Endothelial cell of umbilical vein (primary cell): Measurements from ENCODE around the gene PDK3. TPM values are rescaled to one million over a fixed set of nuclear protein-coding genes. Genes with fewer than 3 reads are reported as not detected.

Experiments
- BruUV-seq: library from RNA; stranded (reverse); fragments of 400-500 nt; replicated peaks from 2 replicates; lab custom pipeline; 2021; lab: Mats Ljungman, UMichigan
- CTCF ChIA-PET: fragments of 300-600, 350-600 bp; sonication (Branson Sonifier 250); formaldehyde crosslinking; loops from one replicate; lab custom pipeline; 2021; ENCODE audit warnings: antibody characterized with exemption, inconsistent platforms; lab: Charles Lee
- POLR2A ChIA-PET: fragments of 300-600, 350-600 bp; sonication (Branson Sonifier 250); formaldehyde crosslinking; loops from one replicate; lab custom pipeline; 2021; ENCODE audit warnings: antibody characterized with exemption, inconsistent platforms; lab: Charles Lee
- DNase-seq: peaks from one replicate; pipeline ENCODE4 v3.0.0-alpha.2; 2011; ENCODE audit warnings: low read depth, low spot score
- FAIRE-seq: peaks from 2 replicates; lab custom pipeline; 2011; peaks lifted over from hg19 to GRCh38; lab: Jason Lieb, UNC
- H2AFZ ChIP-seq: 2 replicates; pipeline ENCODE4 v1.6.0; 2012; ENCODE audit warnings: low read depth, low read length, control low read depth, inconsistent platforms
- H3K27ac ChIP-seq: 2 replicates; pipeline ENCODE4 v1.5.1; 2011; ENCODE audit warnings: low read depth, mild to moderate bottlenecking, control low read depth, low read length, moderate library complexity; ENCODE audit not compliant: insufficient read depth
- H3K27me3 ChIP-seq, 2 experiments: 2 replicates each; pipeline versions ENCODE4 v1.6.0 to v1.6.1; 2011; ENCODE audit warnings: low read length in 2 of 2, mixed read lengths in 1 of 2; ENCODE audit not compliant: control insufficient read depth in 2 of 2, insufficient read depth in 2 of 2
- H3K36me3 ChIP-seq, 2 experiments: 2 replicates in 1 of 2; 3 replicates in 1 of 2; pipeline ENCODE4 v1.5.1; 2011; ENCODE audit warnings: low read length in 2 of 2, mild to moderate bottlenecking in 1 of 2, moderate library complexity in 1 of 2; ENCODE audit not compliant: control insufficient read depth in 2 of 2, insufficient read depth in 2 of 2; ENCODE audit errors: extremely low read depth in 1 of 2
- H3K4me1 ChIP-seq: 3 replicates; pipeline ENCODE4 v1.5.1; 2011; ENCODE audit warnings: mild to moderate bottlenecking, low read length; ENCODE audit not compliant: control insufficient read depth, insufficient read depth; ENCODE audit errors: extremely low read depth
- H3K4me2 ChIP-seq: 2 replicates; pipeline ENCODE4 v1.6.1; 2011; ENCODE audit warnings: low read length, control low read depth, mixed read lengths; ENCODE audit not compliant: insufficient read depth
- H3K4me3 ChIP-seq, 3 experiments: fragments of 200-600 bp in 1 of 3; sonication (generic), shearing (Covaris generic) in 1 of 3; replicated peaks in 1 of 3; 2 replicates each; pipeline ENCODE4 v1.5.1; 2011 to 2016; ENCODE audit warnings: control low read depth in 3 of 3, low read length in 3 of 3, mild to moderate bottlenecking in 2 of 3, inconsistent platforms in 1 of 3, low read depth in 1 of 3, moderate library complexity in 1 of 3; ENCODE audit not compliant: insufficient read depth in 1 of 3
- H3K79me2 ChIP-seq: 2 replicates; pipeline ENCODE4 v1.6.0; 2012; ENCODE audit warnings: low read length, inconsistent platforms; ENCODE audit not compliant: control insufficient read depth, insufficient read depth
- H3K9ac ChIP-seq: replicated peaks from 2 replicates; pipeline ENCODE3; 2011; ENCODE audit warnings: low read length, control low read depth; ENCODE audit not compliant: insufficient read depth; ENCODE audit errors: extremely low read depth
- H3K9me1 ChIP-seq: replicated peaks from 3 replicates; pipeline ENCODE4 v1.6.0; 2011; ENCODE audit warnings: mild to moderate bottlenecking, low read length; ENCODE audit not compliant: control insufficient read depth, insufficient read depth; ENCODE audit errors: extremely low read depth
- H3K9me3 ChIP-seq: replicated peaks from 2 replicates; pipeline ENCODE4 v1.5.1; 2012; ENCODE audit warnings: low read length, inconsistent platforms; ENCODE audit not compliant: control insufficient read depth, insufficient read depth
- H4K20me1 ChIP-seq: replicated peaks from 2 replicates; pipeline ENCODE3; 2011; ENCODE audit warnings: mild to moderate bottlenecking, low read length; ENCODE audit not compliant: control insufficient read depth, insufficient read depth; ENCODE audit errors: extremely low read depth
- EZH2 ChIP-seq: IDR thresholded peaks from 2 replicates; pipeline ENCODE4 v1.6.1; 2012; ENCODE audit warnings: borderline replicate concordance, low read depth, mild to moderate bottlenecking, moderate library complexity, low read length, inconsistent platforms; ENCODE audit not compliant: severe bottlenecking
- FOS ChIP-seq: IDR thresholded peaks from 2 replicates; pipeline ENCODE4 v1.6.1; 2011; ENCODE audit warnings: mild to moderate bottlenecking, low read length, moderate library complexity, borderline replicate concordance; ENCODE audit not compliant: insufficient read depth
- GATA2 ChIP-seq: IDR thresholded peaks from 2 replicates; pipeline ENCODE4 v1.7.0; 2011; ENCODE audit warnings: low read depth, mild to moderate bottlenecking, moderate library complexity, mixed read lengths, low read length; ENCODE audit not compliant: insufficient read length, insufficient read depth
- JUN ChIP-seq: IDR thresholded peaks from 2 replicates; pipeline ENCODE4 v1.6.1; 2011; ENCODE audit warnings: borderline replicate concordance, low read depth; ENCODE audit not compliant: insufficient read length, insufficient read depth
- MYC ChIP-seq: IDR thresholded peaks from one replicate; pipeline ENCODE4 v1.6.1; 2011; ENCODE audit warnings: mild to moderate bottlenecking, low read depth, low read length
- POLR2A ChIP-seq: IDR thresholded peaks from 2 replicates; pipeline ENCODE4 v1.6.1; 2012; ENCODE audit warnings: low read depth, mild to moderate bottlenecking, control low read depth, low read length
- POLR2AphosphoS5 ChIP-seq: IDR thresholded peaks from 2 replicates; pipeline ENCODE4 v1.6.1; 2012; ENCODE audit warnings: low read depth, mild to moderate bottlenecking, control low read depth, low read length, moderate library complexity; ENCODE audit not compliant: insufficient read depth
- dilution Hi-C: fragments of 300-500 bp; cut with MboI; formaldehyde crosslinking; loops from one replicate; pipeline ENCODE4 v1.15.0; 2019; ENCODE audit warnings: low sequenced_read_pairs; ENCODE audit not compliant: extremely low pct_ligation_motif_present
- intact Hi-C: fragments of 100-400 bp; cut with micrococcal nuclease; formaldehyde crosslinking; loops from one replicate; pipeline ENCODE4 v1.10.0; 2022
- polyA plus RNA-seq, 4 experiments: library from polyadenylated mRNA; depleted of rRNA in 3 of 4; stranded (reverse) in 3 of 4; unstranded in 1 of 4; fragments of >200 nt; gene quantifications; 2 replicates each; pipeline versions ENCODE4 v1.2.1 to v1.2.3, GENCODE V29; 2011 to 2012; ENCODE audit warnings: missing spikeins in 1 of 4
- total RNA-seq: library from RNA; stranded (reverse); gene quantifications from 2 replicates; pipeline ENCODE4 v1.2.3, GENCODE V29; 2021
- TF ChIP-seq, protein P1 (sequence below), 2 donors: IDR thresholded peaks; 1 replicate in 1 of 2; 2 replicates in 1 of 2; pipeline ENCODE4 v1.5.1; 2011; ENCODE audit warnings: low read length in 2 of 2, mild to moderate bottlenecking in 2 of 2, moderate library complexity in 2 of 2, control low read depth in 1 of 2, inconsistent platforms in 1 of 2, low read depth in 1 of 2; ENCODE audit not compliant: insufficient read depth in 1 of 2; ENCODE audit errors: extremely low read depth in 1 of 2
- TF ChIP-seq, protein P2 (sequence below): IDR thresholded peaks from 2 replicates; pipeline ENCODE4 v1.6.1; 2011; ENCODE audit not compliant: insufficient read depth, insufficient read length

Gene PDK3
- total and polyA plus RNA-seq, 2 donors (not counting 3 experiments of a cell fraction or from before 2014, with no cell fraction given): 3.0 to 5.9 TPM

- Histone ChIP-seq H3K27ac (no peak overlapping the region), H3K4me1 (peaks cover 12% of the 10 kb centered on the region), H3K27me3 (no peaks in the 10 kb centered on the region), H3K36me3 (no peaks in the 10 kb centered on the region), H3K9ac (no peak overlapping the region), H3K4me2 (no peak overlapping the region), H3K9me1 (no peaks in the 10 kb centered on the region), H3K79me2 (no peaks in the 10 kb centered on the region), H3K9me3 (no peaks in the 10 kb centered on the region), H2AFZ (no peak overlapping the region), H3K4me3 (no peak overlapping the region), H4K20me1 (no peaks in the 10 kb centered on the region)
- dilution Hi-C loops (no loop called here), intact Hi-C loops (no loop called here)
- POLR2A ChIA-PET: no interaction called here
- no peak for FAIRE-seq
- no peak for DNase-seq
- CTCF ChIA-PET: interaction anchor here (1.2 to 8.0 kb wide), 2 partner anchors 100 to 236 kb away, joined by 3 to 142 read pairs; no protein-coding TSS in a partner anchor
- BruUV-seq: no TSS peak
- no peak for TF ChIP-seq POLR2A
- no peak for TF ChIP-seq JUN
- TF ChIP-seq, protein P1, sequence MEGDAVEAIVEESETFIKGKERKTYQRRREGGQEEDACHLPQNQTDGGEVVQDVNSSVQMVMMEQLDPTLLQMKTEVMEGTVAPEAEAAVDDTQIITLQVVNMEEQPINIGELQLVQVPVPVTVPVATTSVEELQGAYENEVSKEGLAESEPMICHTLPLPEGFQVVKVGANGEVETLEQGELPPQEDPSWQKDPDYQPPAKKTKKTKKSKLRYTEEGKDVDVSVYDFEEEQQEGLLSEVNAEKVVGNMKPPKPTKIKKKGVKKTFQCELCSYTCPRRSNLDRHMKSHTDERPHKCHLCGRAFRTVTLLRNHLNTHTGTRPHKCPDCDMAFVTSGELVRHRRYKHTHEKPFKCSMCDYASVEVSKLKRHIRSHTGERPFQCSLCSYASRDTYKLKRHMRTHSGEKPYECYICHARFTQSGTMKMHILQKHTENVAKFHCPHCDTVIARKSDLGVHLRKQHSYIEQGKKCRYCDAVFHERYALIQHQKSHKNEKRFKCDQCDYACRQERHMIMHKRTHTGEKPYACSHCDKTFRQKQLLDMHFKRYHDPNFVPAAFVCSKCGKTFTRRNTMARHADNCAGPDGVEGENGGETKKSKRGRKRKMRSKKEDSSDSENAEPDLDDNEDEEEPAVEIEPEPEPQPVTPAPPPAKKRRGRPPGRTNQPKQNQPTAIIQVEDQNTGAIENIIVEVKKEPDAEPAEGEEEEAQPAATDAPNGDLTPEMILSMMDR (IDR thresholded peaks at IDR 0.05; ENCODE audit: extremely low read depth in 1 of 2, insufficient read depth in 1 of 2, low read depth in 1 of 2, low read length in 2 of 2): no peak
- TF ChIP-seq POLR2AphosphoS5: no peak
- TF ChIP-seq FOS: no peak
- no peak for TF ChIP-seq GATA2
- TF ChIP-seq EZH2: no peak
- no peak for TF ChIP-seq MYC
- TF ChIP-seq, protein P2, sequence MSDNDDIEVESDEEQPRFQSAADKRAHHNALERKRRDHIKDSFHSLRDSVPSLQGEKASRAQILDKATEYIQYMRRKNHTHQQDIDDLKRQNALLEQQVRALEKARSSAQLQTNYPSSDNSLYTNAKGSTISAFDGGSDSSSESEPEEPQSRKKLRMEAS: no peak
These were observed 30.6 kb downstream of the PDK3 start for GRCh38 chrX:24495700-24496099.
